NCI-H510A (cell line): ENCODE measurements around the gene SRGAP2B.
"Not testable (repeated sequence)": the region's sequence is repeated elsewhere in the genome, so short reads cannot be mapped to it uniquely, and the experiment has no call there.

Experiments used
- DNase-seq: peaks from one replicate; lab custom pipeline; 2025; lab: John Stamatoyannopoulos, UW

Gene SRGAP2B

DNA sequence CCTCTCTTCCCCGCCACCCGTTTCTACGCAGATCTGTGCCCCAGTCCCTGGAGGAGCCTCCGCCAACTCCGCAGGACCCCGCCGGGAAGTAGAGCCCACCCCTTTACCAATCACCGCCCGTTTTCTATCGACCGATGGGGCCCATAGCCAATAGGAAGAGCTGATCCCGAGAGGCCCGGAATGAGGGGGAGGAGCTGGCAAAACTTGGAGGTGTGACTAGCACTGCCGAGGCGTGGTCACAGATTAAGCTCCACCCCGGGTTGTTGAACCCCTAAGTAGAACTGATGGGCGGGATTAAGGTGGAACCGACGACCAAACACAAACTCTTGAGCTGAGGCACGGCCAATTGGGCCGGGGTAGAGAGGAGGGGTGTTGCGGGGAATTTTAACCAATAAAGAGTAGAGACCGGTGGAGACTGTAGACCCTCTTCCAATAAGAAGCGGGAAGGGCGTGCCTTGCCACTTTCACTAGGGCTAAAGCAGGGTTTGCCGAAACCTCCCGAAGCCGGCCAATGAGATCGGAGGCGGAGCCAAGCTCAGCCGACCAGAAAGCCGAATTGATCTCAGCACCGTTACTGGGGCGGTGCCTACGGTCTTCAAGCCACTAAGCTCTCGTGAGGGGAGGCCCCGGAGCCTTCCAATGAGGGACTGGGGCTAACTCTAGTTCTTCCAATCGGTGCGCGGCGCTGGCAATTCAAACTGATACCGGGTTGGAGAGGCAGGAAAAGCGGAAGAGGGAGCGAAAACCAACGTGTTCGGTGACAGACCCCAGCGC, at the start of gene SRGAP2B, which contains the start of gene FAM72D:
Gene SRGAP2B, minus strand, starts transcription at position 45 of the 774 bp plus-strand sequence. CDS start 2,427 bp downstream, outside the sequence.
Gene FAM72D, plus strand, starts transcription at position 691 of the 774 bp plus-strand sequence. CDS start 874 bp downstream, outside the sequence.
- not testable (repeated sequence) for DNase-seq

DNA sequence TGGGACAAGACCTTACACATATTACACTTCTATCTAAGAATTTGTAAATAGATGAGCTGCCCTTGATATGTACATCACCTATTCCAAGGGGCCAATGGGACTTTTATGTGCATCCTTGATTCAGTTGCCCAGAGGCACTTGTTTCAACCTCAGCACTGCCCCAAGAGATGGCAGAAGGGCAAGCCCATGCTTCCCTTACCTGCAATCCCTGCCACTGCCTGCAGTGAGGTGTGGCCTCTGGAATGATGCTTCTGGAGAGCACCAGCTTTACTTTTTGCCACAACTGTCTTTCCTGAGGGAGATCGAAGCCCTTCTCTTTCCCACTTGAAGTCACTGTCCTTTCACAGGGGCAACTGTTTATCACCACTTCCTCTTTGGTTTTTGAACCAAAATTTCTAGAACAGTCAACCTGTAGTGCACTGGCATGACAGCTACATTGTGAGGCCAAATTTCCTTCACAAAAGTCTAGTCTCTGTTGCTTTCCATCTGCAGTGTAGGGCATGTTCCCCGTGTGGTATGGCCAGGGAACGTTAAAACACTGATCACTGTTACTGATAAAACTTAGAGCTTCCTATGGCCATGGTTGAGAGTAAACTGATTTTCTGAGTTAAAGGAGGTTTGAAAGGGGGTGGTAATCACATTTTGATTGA, 49.3 kb upstream of the SRGAP2B start:
- DNase-seq = not testable (repeated sequence)

DNA sequence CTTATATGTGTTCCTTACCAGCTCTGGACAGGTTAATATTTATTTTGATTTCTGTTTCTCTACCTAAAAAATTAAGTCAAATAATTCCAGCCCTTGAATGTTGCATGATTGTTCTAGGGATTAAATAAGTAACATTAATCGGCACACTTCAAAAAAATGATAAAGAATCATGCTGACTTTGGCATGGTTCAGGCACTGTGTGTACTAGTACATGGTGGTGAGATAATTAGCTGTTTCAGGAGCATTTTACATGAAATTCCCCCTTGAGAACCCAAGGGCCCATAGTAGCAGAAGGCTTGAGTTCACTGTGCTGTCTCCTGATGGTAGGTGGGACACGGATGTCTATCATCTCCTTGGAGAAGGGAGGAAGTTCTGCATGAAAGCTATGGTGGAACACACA, 45.4 kb upstream of the SRGAP2B start:
- not testable (repeated sequence) for DNase-seq

DNA sequence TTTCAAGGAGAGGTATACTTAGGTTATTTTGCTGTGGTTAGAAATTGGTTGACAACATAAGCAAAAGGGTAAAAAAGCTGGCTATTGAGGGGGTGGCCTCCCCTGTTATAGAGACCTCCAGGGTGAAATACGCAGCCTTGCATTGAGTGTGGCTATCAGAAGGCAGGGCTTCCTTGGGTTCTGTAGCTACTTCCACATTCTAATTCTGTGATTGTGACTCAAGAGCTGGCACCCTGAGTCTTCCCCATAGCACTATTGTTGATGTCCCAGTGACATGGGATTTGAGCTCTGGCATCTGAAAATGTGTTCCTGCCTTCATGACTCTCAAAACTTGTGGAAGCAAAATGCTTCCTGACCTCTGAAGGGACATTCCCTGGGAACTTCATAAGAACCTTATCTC, 39.3 kb upstream of the SRGAP2B start:
- not testable (repeated sequence) for DNase-seq

DNA sequence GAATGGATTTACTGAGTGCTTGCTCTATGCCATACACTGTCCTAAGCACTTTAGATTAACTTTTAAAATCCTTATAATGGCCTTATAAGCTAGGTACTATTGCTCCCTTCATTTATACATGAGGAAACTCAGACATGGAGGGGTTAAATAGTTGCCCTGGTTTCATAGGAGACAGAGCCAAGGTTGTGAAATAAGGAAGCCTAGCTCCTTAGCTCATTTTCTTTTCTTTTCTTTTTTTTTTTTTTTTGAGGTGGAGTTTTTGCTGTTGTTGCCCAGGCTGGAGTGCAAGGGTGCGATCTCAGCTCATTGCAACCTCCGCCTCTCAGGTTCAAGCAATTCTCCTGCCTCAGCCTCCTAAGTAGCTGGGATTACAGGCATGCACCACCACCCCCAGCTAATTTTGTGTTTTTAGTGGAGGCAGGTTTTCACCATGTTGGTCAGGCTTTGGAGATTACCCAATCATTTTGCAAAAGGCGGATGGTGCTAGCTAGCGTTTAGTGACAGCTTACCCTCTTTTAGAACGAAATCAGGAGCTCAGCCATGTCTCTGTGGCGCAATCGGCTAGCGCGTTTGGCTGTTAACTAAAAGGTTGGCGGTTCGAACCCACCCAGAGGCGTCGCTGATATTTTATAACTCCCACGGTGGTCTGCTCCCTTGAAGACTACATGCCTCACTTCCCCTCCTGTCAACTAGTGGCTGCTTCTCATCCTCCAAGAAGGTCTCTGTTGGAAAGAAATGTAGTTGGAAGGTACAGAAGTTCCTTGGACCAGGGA, 33.8 kb upstream of the SRGAP2B start:
- not testable (repeated sequence) for DNase-seq

DNA sequence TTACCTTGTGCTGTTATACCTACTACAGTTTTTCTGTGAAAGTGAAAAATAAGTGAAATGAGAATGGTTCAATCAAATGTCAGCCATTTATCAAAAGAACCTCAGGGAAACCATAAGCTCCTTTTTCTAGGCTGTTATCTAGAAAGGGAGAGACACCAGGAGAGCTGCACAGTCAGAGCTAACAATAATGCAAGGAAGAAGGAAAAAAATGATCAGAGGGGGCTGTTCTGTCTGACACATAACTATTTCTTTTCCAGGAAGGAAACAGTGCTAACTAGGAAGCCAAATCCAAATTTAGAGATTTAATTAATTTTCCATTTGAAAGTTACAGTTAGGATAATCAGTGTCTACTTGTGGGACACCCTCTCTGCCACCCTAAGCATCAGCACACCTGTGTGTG, 32.0 kb upstream of the SRGAP2B start:
- not testable (repeated sequence) for DNase-seq

DNA sequence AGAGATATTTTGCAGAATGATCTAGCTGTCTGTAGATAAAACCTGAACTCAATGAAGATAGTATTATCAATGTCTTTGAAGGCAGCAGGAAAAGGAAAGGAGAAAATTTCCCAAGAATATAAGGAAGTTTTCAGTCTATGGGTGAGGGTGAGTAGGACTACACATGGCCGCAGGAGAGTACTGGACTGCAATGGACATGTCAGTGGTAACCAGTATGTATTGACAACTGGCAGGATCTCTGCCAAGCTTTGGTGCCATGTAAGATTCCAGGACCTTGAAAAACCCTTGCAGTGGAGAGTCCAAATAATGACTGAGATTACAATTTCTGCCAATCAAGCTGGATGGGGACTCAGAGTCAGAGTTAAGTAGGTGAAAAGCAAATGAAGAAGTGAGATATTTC, 30.0 kb upstream of the SRGAP2B start:
- DNase-seq = not testable (repeated sequence)

DNA sequence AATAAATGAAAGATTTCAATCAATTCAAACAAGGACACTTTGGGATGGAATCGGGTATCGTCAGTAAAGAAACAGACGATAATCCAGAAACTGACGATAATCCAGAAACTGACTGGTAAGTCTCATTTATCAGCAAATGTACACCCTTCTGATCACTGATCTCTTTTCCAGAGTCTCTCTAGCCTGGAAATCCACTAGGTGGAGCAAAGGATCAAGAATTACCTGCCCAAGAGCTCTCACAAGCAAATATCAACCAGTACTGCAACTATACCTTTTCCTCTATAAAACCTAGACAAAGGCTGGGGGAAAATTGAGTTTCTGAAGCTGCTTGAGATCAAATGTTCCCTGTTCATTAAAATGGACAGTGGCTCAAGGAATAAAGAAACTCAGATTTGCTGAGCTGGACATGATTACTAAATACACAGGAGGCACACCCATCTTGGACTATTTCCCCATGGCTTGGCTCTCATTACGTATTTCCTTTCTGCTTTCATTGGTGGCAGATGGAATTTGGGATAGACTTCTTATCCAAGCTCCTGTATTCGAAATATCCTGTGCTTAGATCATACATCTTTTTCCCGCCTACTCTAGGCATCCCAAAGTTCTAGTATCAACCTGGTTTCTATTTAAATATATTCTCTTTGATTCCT, 29.0 kb upstream of the SRGAP2B start:
- not testable (repeated sequence) for DNase-seq

DNA sequence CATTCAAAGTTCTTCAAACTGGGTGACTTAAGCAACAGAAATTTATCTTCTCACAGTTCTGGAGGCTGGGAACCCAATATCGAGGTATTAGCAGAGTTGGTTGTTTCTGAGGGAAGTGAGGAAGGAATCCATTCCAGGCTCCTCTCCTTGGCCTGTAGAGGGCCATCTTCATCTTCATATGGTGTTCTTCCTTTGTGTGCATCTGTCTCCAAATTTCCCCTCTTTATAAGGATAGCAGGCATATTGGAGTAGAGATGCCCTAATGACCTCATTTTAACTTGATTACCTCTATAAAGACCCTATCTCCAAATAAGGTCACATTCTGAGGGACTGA, 27.9 kb upstream of the SRGAP2B start:
- not testable (repeated sequence) for DNase-seq

DNA sequence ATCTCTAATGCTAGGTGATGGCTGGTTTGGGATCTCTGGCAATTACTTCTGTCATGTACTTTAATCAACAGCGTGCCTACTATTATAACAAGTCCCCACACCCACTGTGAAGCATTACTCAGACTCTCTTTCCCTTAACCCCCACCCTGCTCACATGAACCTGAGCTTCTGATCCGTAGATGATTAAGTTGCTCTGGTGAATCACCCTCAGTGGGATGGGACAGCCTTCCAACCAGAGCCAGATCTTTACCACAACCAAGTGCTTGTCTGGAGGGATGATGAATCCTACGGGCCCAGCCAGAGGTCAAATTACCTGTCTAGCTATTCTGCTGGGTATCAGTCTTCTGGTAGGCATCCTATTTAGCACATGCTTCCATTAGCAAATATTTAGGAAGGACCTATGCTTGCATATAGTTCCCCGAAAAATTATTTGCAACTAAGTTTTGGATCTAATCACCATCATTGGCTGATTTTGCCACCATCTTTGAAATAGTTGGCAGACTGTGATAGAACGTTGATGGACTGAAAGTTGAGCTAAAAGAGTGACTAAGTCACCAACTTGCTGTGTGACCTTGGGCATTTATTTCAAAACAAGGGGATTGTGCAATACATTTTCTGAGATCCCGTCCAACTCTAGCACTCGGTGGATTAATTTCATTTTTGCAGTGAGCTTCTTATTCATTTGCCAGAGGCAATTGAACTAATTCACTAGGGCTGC, 27.4 kb upstream of the SRGAP2B start:
- DNase-seq = not testable (repeated sequence)

DNA sequence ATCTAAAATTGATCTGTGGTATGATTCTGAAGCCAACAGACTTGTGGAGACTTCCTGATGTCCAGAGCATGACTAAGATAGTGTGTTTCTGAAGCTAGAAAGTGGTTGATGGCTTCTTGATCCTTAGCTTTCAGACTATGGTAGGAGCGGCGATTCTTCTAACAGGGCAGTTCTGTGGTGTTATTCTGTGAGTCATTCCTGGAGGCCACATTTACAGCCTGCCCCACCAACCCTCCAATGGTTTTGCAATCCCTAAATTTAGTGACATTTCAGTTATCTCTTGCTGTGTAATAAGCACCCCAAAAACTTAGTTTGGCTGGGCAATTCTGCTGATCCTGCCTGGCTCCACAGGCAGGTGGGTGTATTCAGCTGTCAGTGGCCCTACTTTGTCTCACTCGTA, 24.7 kb upstream of the SRGAP2B start:
- DNase-seq = not testable (repeated sequence)

DNA sequence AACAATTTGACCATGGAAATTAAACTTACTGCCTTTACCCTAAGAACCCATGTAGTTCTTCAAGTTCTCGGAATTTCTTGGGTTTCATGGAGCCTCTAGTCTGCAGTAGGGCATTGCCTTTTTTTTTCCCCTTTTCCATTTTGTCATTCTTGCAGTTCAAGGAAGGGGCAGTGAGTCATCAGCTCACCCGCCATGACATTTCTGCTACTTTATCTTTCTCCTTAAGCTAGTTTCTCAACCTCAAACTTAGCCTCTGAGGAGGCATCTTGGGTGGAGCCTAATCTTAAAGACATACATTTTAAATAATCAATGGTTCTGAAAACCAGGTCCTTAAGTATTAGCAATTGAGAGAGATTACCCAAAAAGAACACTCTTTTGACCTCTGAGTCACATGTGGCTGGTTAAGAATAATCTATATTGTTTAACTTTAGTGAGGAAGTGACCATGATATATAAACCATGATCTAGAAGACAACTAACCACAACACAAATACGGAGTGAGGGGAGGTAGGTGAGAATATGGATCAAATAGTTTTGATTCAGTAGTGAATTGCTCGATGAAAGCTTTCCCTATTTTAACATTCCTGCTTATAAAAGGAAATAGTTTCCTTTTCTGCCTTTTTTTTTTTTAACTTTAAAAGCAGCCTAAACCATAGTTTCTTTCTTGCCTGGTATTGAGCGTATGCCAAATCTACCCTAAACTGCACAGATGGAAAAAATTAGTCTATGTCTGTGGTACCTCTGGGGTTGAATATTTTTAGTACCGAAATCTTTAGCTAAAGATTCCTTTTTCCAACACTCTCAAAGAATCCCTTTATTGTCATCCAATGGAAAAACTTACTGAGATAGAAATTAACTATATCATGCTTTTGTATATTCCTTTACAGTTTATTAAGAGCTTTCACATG, 20.7 kb upstream of the SRGAP2B start:
- DNase-seq = not testable (repeated sequence)

DNA sequence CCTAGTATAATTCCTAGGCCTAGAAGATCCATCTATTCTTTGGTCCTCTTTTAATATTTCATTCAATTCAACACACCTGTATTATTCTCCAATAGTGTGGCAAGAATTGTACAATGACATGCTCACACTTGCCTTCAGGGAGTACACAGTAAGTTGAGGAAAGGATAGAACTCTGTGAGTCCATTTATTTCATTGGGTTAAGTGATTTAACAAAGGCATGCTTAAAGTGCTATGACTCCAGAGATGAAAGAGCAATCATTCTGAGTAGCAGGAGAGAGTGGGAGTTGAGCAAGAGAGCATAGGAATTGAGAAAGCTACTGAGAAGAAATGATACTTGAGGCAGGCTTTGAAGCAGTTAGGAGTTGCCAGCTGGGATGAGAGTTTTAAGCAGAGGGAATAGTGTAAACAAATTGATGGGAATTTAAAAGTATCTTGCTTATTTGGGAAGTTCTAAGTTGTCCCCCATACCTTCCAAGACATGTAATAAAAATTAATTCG, 19.5 kb upstream of the SRGAP2B start:
- not testable (repeated sequence) for DNase-seq

DNA sequence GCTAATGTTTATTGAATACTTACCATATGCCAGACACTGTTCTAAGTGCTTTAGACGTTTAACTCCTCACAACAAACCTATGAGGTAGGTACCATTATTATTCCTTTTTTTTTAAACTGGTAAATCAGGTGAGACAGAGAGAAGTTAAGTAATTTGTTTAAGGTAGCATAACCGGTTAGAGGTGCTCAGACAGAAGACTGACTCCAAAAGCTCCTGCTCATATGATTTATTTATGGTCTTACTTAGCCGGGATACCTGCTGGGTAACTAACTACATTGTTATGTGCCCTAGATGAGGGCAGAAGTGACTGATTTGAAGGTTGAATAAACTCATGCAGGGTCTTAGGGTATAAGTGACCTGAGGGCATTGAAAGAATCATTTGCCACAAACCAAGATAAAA, 17.6 kb upstream of the SRGAP2B start:
- not testable (repeated sequence) for DNase-seq

DNA sequence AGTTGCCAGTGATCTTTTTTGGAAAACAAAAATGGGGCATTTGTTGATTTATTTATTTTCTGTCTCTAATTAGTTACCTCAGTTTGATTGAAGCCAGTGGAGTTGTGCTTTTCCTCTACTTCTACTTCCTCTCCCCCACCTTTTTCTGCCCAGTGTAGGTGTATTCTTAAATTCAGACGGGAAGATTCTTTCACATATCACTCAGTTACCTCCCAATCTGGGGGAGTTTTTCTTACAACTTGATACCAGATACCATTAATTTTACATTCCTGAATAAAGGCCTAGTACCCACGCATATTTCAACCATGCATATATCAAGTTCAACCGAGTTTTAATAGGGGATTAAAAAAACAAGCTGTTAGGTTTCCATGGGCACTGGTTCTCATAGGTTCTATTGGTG, 16.5 kb upstream of the SRGAP2B start:
- not testable (repeated sequence) for DNase-seq

DNA sequence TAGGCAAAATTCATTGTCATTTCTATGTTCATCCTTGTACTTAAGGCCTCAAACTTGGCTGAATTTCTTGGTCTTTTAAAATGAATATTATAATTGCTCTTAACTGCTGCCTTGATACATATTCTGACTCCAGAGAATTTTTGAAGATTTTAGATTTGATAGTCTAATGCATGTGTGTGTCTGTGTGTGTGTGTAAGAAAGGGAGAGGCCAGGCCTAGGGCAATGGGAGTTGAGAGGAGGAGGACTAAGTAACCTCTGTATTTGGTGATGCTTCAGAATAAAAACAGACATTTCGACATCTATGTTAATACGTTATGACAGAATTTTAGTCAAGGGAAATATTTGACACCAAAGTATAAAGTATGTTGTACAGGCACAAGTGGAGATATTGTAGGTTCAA, 8.2 kb upstream of the SRGAP2B start:
- not testable (repeated sequence) for DNase-seq

DNA sequence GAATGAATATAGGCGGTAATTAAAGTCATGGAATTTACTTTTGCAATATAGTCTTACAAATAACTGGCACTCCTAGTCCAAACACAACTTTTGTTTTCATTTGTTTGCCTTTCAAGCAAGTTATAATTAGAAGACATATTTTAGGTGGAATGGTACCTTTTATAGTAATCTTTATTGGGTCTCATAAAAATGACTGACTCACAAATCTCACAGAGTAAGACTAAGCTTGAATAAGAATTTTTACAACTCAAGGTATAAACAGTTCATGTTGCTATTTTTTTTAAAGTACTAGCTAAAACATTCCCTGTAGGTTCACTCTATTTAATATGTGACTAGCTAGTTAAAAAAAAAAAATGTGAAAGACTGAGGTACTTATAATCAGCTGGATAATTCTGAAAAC, 6.6 kb upstream of the SRGAP2B start:
- not testable (repeated sequence) for DNase-seq

DNA sequence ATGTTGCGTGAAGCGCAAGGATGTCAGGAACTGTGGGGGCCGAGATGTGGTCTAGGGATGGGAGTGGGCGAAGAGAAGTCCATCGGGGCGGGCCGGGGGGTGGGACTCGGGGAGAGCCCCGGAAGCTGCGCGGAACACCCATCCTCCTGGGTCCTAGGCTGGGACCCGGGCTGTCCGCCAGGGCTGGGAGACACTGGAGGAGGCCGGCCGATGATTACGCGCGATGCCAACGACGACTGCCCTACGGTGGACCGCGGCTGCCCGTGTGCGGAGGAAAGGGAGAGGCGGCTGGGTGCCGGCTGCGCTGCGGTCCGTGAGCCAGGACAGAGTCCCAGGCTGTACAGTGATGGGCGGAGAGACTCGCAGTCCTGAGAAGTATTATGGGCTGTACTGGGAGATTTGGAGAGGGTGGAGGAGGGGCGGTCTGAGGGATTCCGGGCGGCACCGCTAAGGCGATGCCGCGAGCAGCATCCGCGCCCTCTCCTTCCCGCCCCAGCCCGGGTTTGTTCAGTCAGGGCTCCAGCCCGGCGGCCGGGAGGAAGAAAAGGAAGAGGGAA, 395 bp downstream of the SRGAP2B start:
- not testable (repeated sequence) for DNase-seq

DNA sequence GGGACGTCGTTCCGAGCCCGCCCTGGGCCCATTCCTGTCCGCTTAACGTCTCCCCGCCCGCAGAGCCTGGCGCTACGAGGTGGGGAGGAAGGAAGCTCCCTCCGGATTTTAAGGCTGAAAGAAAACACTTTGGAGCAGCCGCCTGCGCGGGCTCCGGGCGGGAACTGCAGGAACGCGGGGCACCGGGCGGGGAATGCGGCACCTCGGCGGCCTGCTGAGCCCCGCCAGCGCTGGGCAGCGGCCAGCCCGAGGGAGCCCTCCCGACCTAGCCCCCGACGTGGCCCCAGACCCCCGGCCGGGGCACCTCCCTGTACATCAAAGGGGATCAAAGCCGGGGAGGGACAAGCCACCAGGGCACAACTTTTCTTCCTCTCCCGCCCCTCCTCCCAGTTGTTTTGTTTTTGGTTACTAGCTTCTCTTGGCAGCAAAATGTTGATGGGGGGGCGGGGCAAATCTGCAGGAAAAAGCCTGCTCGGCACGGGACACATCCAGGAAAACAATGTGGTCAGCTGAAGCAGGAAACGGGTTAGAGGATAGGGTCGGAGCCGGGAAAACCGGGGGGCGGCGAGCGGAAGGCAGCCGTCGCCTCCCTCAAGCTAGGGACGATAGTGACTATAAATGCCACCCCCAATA, 1.5 kb downstream of the SRGAP2B start:
- DNase-seq = not testable (repeated sequence)
